Measurements from ENCODE around the gene MMEL1.

MMEL1 gene

GRCh38 chr1:2596530-2597333 lies 36.1 kb downstream of the MMEL1 start:
- no peaks in the 10 kb centered on the region for H3K4me1 ChIP-seq (ENCODE audit: control insufficient read depth, insufficient read depth, low read length)
- H3K4me3 ChIP-seq (ENCODE audit: insufficient read depth, low read depth, low read length) = no peak overlapping the region
- H3K27ac ChIP-seq (ENCODE audit: insufficient read depth, low read depth, low read length, poor library complexity, severe bottlenecking) = no peak overlapping the region
- H3K9me3 ChIP-seq (ENCODE audit: control insufficient read depth, low read length) = no peaks in the 10 kb centered on the region
- WGBS, 2 experiments = 89 to 93% methylated on average over 28 of the region's 28 CpGs
- H3K36me3 ChIP-seq (ENCODE audit: control insufficient read depth, insufficient read depth, low read length) = no peaks in the 10 kb centered on the region
- H3K27me3 ChIP-seq (ENCODE audit: control insufficient read depth, insufficient read depth, low read length, poor library complexity, severe bottlenecking) = no peaks in the 10 kb centered on the region

GRCh38 chr1:2595812-2596529 lies 36.8 kb downstream of the MMEL1 start:
- no peak overlapping the region for H3K27ac ChIP-seq (ENCODE audit: insufficient read depth, low read depth, low read length, poor library complexity, severe bottlenecking)
- no peak overlapping the region for H3K4me3 ChIP-seq (ENCODE audit: insufficient read depth, low read depth, low read length)
- no peaks in the 10 kb centered on the region for H3K9me3 ChIP-seq (ENCODE audit: control insufficient read depth, low read length)
- no peaks in the 10 kb centered on the region for H3K27me3 ChIP-seq (ENCODE audit: control insufficient read depth, insufficient read depth, low read length, poor library complexity, severe bottlenecking)
- H3K4me1 ChIP-seq (ENCODE audit: control insufficient read depth, insufficient read depth, low read length) = no peaks in the 10 kb centered on the region
- H3K36me3 ChIP-seq (ENCODE audit: control insufficient read depth, insufficient read depth, low read length) = no peaks in the 10 kb centered on the region
- WGBS, 2 experiments = 91 to 92% methylated on average over 31 of the region's 31 CpGs

- H3K4me3 ChIP-seq (ENCODE audit: insufficient read depth, low read depth, low read length) = no peak overlapping the region
- no peaks in the 10 kb centered on the region for H3K9me3 ChIP-seq (ENCODE audit: control insufficient read depth, low read length)
- WGBS, 2 experiments = 94% methylated on average over 19 of the region's 19 CpGs
- H3K4me1 ChIP-seq (ENCODE audit: control insufficient read depth, insufficient read depth, low read length) = no peaks in the 10 kb centered on the region
- peaks cover 2% of the 10 kb centered on the region for H3K36me3 ChIP-seq (ENCODE audit: control insufficient read depth, insufficient read depth, low read length)
- no peaks in the 10 kb centered on the region for H3K27me3 ChIP-seq (ENCODE audit: control insufficient read depth, insufficient read depth, low read length, poor library complexity, severe bottlenecking)
- no peak overlapping the region for H3K27ac ChIP-seq (ENCODE audit: insufficient read depth, low read depth, low read length, poor library complexity, severe bottlenecking)
Measured at GRCh38 chr1:2595261-2595811, 37.5 kb downstream of the MMEL1 start.

GRCh38 chr1:2594641-2595131 lies 38.1 kb downstream of the MMEL1 start:
- Histone ChIP-seq H3K27me3 (ENCODE audit: control insufficient read depth, insufficient read depth, low read length, poor library complexity, severe bottlenecking) (no peaks in the 10 kb centered on the region), H3K36me3 (ENCODE audit: control insufficient read depth, insufficient read depth, low read length) (peaks cover 6% of the 10 kb centered on the region), H3K27ac (ENCODE audit: insufficient read depth, low read depth, low read length, poor library complexity, severe bottlenecking) (no peak overlapping the region), H3K4me1 (ENCODE audit: control insufficient read depth, insufficient read depth, low read length) (no peaks in the 10 kb centered on the region), H3K4me3 (ENCODE audit: insufficient read depth, low read depth, low read length) (no peak overlapping the region), H3K9me3 (ENCODE audit: control insufficient read depth, low read length) (no peaks in the 10 kb centered on the region)
- WGBS, 2 experiments = 93% methylated on average over 17 of the region's 17 CpGs

GRCh38 chr1:2594001-2594640 lies 38.7 kb downstream of the MMEL1 start:
- 88 to 89% methylated on average over 20 of the region's 20 CpGs for WGBS, 2 experiments
- Histone ChIP-seq H3K4me1 (ENCODE audit: control insufficient read depth, insufficient read depth, low read length) (no peaks in the 10 kb centered on the region), H3K9me3 (ENCODE audit: control insufficient read depth, low read length) (no peaks in the 10 kb centered on the region), H3K27ac (ENCODE audit: insufficient read depth, low read depth, low read length, poor library complexity, severe bottlenecking) (no peak overlapping the region), H3K36me3 (ENCODE audit: control insufficient read depth, insufficient read depth, low read length) (peaks cover 6% of the 10 kb centered on the region), H3K27me3 (ENCODE audit: control insufficient read depth, insufficient read depth, low read length, poor library complexity, severe bottlenecking) (no peaks in the 10 kb centered on the region), H3K4me3 (ENCODE audit: insufficient read depth, low read depth, low read length) (no peak overlapping the region)

- no peaks in the 10 kb centered on the region for H3K9me3 ChIP-seq (ENCODE audit: control insufficient read depth, low read length)
- H3K27me3 ChIP-seq (ENCODE audit: control insufficient read depth, insufficient read depth, low read length, poor library complexity, severe bottlenecking) = no peaks in the 10 kb centered on the region
- H3K4me3 ChIP-seq (ENCODE audit: insufficient read depth, low read depth, low read length) = no peak overlapping the region
- peaks cover 6% of the 10 kb centered on the region for H3K36me3 ChIP-seq (ENCODE audit: control insufficient read depth, insufficient read depth, low read length)
- 81 to 84% methylated on average over 26 of the region's 26 CpGs for WGBS, 2 experiments
- no peak overlapping the region for H3K27ac ChIP-seq (ENCODE audit: insufficient read depth, low read depth, low read length, poor library complexity, severe bottlenecking)
- H3K4me1 ChIP-seq (ENCODE audit: control insufficient read depth, insufficient read depth, low read length) = no peaks in the 10 kb centered on the region
Measured at GRCh38 chr1:2593251-2593878, 39.5 kb downstream of the MMEL1 start.

GRCh38 chr1:2592672-2593071 lies 40.1 kb downstream of the MMEL1 start:
- H3K4me3 ChIP-seq (ENCODE audit: insufficient read depth, low read depth, low read length) = no peak overlapping the region
- H3K9me3 ChIP-seq (ENCODE audit: control insufficient read depth, low read length) = no peaks in the 10 kb centered on the region
- whole genome bisulfite sequencing, 2 experiments = 87 to 89% methylated on average over 15 of the region's 15 CpGs
- no peak overlapping the region for H3K27ac ChIP-seq (ENCODE audit: insufficient read depth, low read depth, low read length, poor library complexity, severe bottlenecking)
- peaks cover 6% of the 10 kb centered on the region for H3K36me3 ChIP-seq (ENCODE audit: control insufficient read depth, insufficient read depth, low read length)
- H3K27me3 ChIP-seq (ENCODE audit: control insufficient read depth, insufficient read depth, low read length, poor library complexity, severe bottlenecking) = no peaks in the 10 kb centered on the region
- H3K4me1 ChIP-seq (ENCODE audit: control insufficient read depth, insufficient read depth, low read length) = no peaks in the 10 kb centered on the region

- no peaks in the 10 kb centered on the region for H3K9me3 ChIP-seq (ENCODE audit: control insufficient read depth, low read length)
- H3K36me3 ChIP-seq (ENCODE audit: control insufficient read depth, insufficient read depth, low read length) = peaks cover 6% of the 10 kb centered on the region
- no peak overlapping the region for H3K27ac ChIP-seq (ENCODE audit: insufficient read depth, low read depth, low read length, poor library complexity, severe bottlenecking)
- 94 to 95% methylated on average over 12 of the region's 12 CpGs for WGBS, 2 experiments
- no peak overlapping the region for H3K4me3 ChIP-seq (ENCODE audit: insufficient read depth, low read depth, low read length)
- no peaks in the 10 kb centered on the region for H3K4me1 ChIP-seq (ENCODE audit: control insufficient read depth, insufficient read depth, low read length)
- no peaks in the 10 kb centered on the region for H3K27me3 ChIP-seq (ENCODE audit: control insufficient read depth, insufficient read depth, low read length, poor library complexity, severe bottlenecking)
Measured at GRCh38 chr1:2591581-2592261, 41.1 kb downstream of the MMEL1 start.

GRCh38 chr1:2591233-2591580 lies 41.6 kb downstream of the MMEL1 start:
- no peaks in the 10 kb centered on the region for H3K27me3 ChIP-seq (ENCODE audit: control insufficient read depth, insufficient read depth, low read length, poor library complexity, severe bottlenecking)
- H3K4me3 ChIP-seq (ENCODE audit: insufficient read depth, low read depth, low read length) = no peak overlapping the region
- peaks cover 6% of the 10 kb centered on the region for H3K36me3 ChIP-seq (ENCODE audit: control insufficient read depth, insufficient read depth, low read length)
- H3K4me1 ChIP-seq (ENCODE audit: control insufficient read depth, insufficient read depth, low read length) = no peaks in the 10 kb centered on the region
- H3K27ac ChIP-seq (ENCODE audit: insufficient read depth, low read depth, low read length, poor library complexity, severe bottlenecking) = no peak overlapping the region
- no peaks in the 10 kb centered on the region for H3K9me3 ChIP-seq (ENCODE audit: control insufficient read depth, low read length)
- WGBS, 2 experiments = 92 to 97% methylated on average over 5 of the region's 5 CpGs
